ENCODE results near the gene SIGLEC8.

DNA sequence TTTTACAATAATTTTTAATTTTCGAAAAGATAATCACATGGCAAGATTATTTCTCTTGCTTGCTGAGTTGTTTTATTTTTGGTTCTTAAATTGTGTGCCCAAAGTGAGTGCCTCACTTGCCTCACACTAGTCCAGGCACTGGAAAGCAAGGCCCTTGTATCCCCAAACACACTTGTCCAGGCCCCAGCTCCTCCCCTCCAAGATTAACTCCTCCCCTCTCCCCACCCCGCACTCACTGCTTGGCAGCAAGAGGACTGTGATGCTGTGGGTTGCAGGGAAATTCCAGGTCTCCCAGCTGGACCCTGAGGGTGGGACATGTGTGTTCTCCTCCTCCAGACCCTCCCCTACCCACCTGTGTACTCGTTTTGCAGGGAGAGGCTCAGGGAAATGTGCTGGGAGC, 39.4 kb upstream of the SIGLEC8 start:
- TF ChIP-seq, protein P1, sequence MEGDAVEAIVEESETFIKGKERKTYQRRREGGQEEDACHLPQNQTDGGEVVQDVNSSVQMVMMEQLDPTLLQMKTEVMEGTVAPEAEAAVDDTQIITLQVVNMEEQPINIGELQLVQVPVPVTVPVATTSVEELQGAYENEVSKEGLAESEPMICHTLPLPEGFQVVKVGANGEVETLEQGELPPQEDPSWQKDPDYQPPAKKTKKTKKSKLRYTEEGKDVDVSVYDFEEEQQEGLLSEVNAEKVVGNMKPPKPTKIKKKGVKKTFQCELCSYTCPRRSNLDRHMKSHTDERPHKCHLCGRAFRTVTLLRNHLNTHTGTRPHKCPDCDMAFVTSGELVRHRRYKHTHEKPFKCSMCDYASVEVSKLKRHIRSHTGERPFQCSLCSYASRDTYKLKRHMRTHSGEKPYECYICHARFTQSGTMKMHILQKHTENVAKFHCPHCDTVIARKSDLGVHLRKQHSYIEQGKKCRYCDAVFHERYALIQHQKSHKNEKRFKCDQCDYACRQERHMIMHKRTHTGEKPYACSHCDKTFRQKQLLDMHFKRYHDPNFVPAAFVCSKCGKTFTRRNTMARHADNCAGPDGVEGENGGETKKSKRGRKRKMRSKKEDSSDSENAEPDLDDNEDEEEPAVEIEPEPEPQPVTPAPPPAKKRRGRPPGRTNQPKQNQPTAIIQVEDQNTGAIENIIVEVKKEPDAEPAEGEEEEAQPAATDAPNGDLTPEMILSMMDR (conservative IDR thresholded peaks at IDR 0.05; ENCODE audit: low read length): no peak
- no peak for TF ChIP-seq EZH2phosphoT487 (IDR thresholded peaks at IDR 0.05; ENCODE audit: borderline replicate concordance)
